GM23338 (cell line): ENCODE data around the gene ANKK1. TPM values are rescaled to one million over a fixed set of nuclear protein-coding genes. Genes with fewer than 3 reads are reported as not detected.

Source experiments
- ATAC-seq: fragments of 200-7000 bp; cut with Tn5 transposase; 3 replicates; pipeline ENCODE4 v1.9.1; 2020
- DNase-seq: peaks from one replicate; pipeline ENCODE4 v3.0.0-alpha.2; 2015; ENCODE audit warnings: low spot score
- H2AFZ ChIP-seq: fragments of 200-600 bp; sonication (generic); 2 replicates; pipeline ENCODE4 v1.8.0; 2016; ENCODE audit warnings: antibody characterized with exemption, mild to moderate bottlenecking, moderate library complexity
- H3F3A ChIP-seq: fragments of 200-600 bp; sonication (generic); replicated peaks from 2 replicates; pipeline ENCODE4 v1.8.0; 2017; ENCODE audit warnings: antibody characterized with exemption, mixed run types, low read depth
- H3K27ac ChIP-seq: fragments of 200-600 bp; sonication (generic); 2 replicates; pipeline ENCODE4 v1.6.1; 2016; ENCODE audit warnings: low read depth
- H3K27me3 ChIP-seq: fragments of 200-600 bp; sonication (generic); 2 replicates; pipeline ENCODE4 v1.8.0; 2016; ENCODE audit warnings: mild to moderate bottlenecking, mixed run types, moderate library complexity; ENCODE audit not compliant: insufficient read depth
- H3K36me3 ChIP-seq: fragments of 200-600 bp; sonication (generic); 2 replicates; pipeline ENCODE4 v1.8.0; 2016; ENCODE audit warnings: mild to moderate bottlenecking; ENCODE audit not compliant: insufficient read depth
- H3K4me1 ChIP-seq: fragments of 200-600 bp; sonication (generic); 2 replicates; pipeline ENCODE4 v1.8.0; 2016; ENCODE audit warnings: mild to moderate bottlenecking, moderate library complexity; ENCODE audit not compliant: insufficient read depth
- H3K4me2 ChIP-seq: fragments of 200-600 bp; sonication (generic); 2 replicates; pipeline ENCODE4 v1.7.1; 2017; ENCODE audit warnings: mixed run types
- H3K4me3 ChIP-seq: fragments of 200-600 bp; sonication (generic); 2 replicates; pipeline ENCODE4 v1.6.1; 2016; ENCODE audit warnings: mixed run types
- H3K79me2 ChIP-seq: fragments of 200-600 bp; sonication (generic); replicated peaks from 2 replicates; pipeline ENCODE4 v1.8.0; 2017; ENCODE audit warnings: mild to moderate bottlenecking; ENCODE audit not compliant: insufficient read depth
- H3K9me2 ChIP-seq: fragments of 200-600 bp; sonication (generic); 2 replicates; pipeline ENCODE4 v1.8.0; 2017; ENCODE audit not compliant: insufficient read depth
- H4K20me1 ChIP-seq: fragments of 200-600 bp; sonication (generic); replicated peaks from 2 replicates; pipeline ENCODE4 v1.8.0; 2017; ENCODE audit warnings: mild to moderate bottlenecking; ENCODE audit not compliant: insufficient read depth
- H3K27ac Mint-ChIP-seq: 2 replicates; pipeline ENCODE4 v1.8.0; 2020; ENCODE audit warnings: inconsistent platforms, mild to moderate bottlenecking, moderate library complexity, mixed read lengths
- H3K27me3 Mint-ChIP-seq: 3 replicates; pipeline ENCODE4 v1.8.0; 2022; ENCODE audit warnings: low read depth, mild to moderate bottlenecking, moderate library complexity, mixed read lengths, inconsistent platforms; ENCODE audit not compliant: insufficient read depth, poor library complexity
- H3K36me3 Mint-ChIP-seq: 3 replicates; pipeline ENCODE4 v1.8.0; 2021; ENCODE audit warnings: low read depth, mild to moderate bottlenecking, inconsistent platforms, moderate library complexity, mixed read lengths
- H3K4me1 Mint-ChIP-seq: 3 replicates; pipeline ENCODE4 v1.8.0; 2020; ENCODE audit warnings: mild to moderate bottlenecking, inconsistent platforms, mixed read lengths
- H3K4me3 Mint-ChIP-seq: 3 replicates; pipeline ENCODE4 v1.8.0; 2021; ENCODE audit warnings: moderate library complexity, mild to moderate bottlenecking, inconsistent platforms, mixed read lengths
- H3K9me3 Mint-ChIP-seq: 3 replicates; pipeline ENCODE4 v1.8.0; 2020; ENCODE audit warnings: moderate library complexity, mild to moderate bottlenecking, inconsistent platforms, mixed read lengths
- CREB1 ChIP-seq: fragments of 250-450 bp; sonication (Bioruptor Pico); IDR thresholded peaks from 2 replicates; pipeline ENCODE4 v1.5.0; 2020; ENCODE audit warnings: low read depth, mild to moderate bottlenecking, moderate library complexity
- CTCF ChIP-seq, 2 experiments: fragments of 200-600 bp in 1 of 2; sonication (generic) in 1 of 2; conservative IDR thresholded peaks; 2 replicates each; pipeline versions ENCODE4 v1.5.1 to v1.6.1; 2016 to 2017; ENCODE audit warnings: antibody characterized with exemption in 2 of 2, low read depth in 2 of 2, mild to moderate bottlenecking in 2 of 2, moderate library complexity in 1 of 2
- ETS1 ChIP-seq: IDR thresholded peaks from 2 replicates; pipeline ENCODE4 v1.6.1; 2016; ENCODE audit warnings: antibody characterized with exemption
- EZH2phosphoT487 ChIP-seq: fragments of 200-600 bp; sonication (generic); IDR thresholded peaks from one replicate; pipeline ENCODE4 v1.8.1; 2018; ENCODE audit warnings: antibody characterized with exemption; ENCODE audit not compliant: unreplicated experiment
- NANOG ChIP-seq: IDR thresholded peaks from 2 replicates; pipeline ENCODE4 v1.6.1; 2016; ENCODE audit warnings: antibody characterized with exemption, borderline replicate concordance
- POLR2AphosphoS5 ChIP-seq: IDR thresholded peaks from 2 replicates; pipeline ENCODE4 v1.6.1; 2016; ENCODE audit warnings: antibody characterized with exemption, low read depth
- STAT1 ChIP-seq: IDR thresholded peaks from one replicate; pipeline ENCODE4 v1.6.1; 2016; ENCODE audit warnings: antibody characterized with exemption; ENCODE audit not compliant: unreplicated experiment
- ZNF114 ChIP-seq: fragments of 250-450 bp; sonication (Bioruptor Pico); IDR thresholded peaks from 2 replicates; pipeline ENCODE4 v1.5.0; 2020; ENCODE audit warnings: mild to moderate bottlenecking, moderate library complexity
- ZNF331 ChIP-seq: fragments of 250-450 bp; sonication (Bioruptor Pico); IDR thresholded peaks from 2 replicates; pipeline ENCODE4 v1.5.0; 2020; ENCODE audit warnings: low read depth, mild to moderate bottlenecking, moderate library complexity
- polyA plus RNA-seq: library from polyadenylated mRNA; unstranded; fragments of >200 nt; fragmentation: Nextera tagmentation; extraction: Ambion mirVana; gene quantifications from 2 replicates; pipeline ENCODE4 v1.2.1, GENCODE V29; 2016
- total RNA-seq: library from RNA; depleted of rRNA; stranded (reverse); fragments of >200 nt; shearing (Covaris generic); gene quantifications from 2 replicates; pipeline ENCODE4 v1.2.3, GENCODE V29; 2014
- TF ChIP-seq, protein P1 (sequence below): fragments of 250-450 bp; sonication (Bioruptor Pico); IDR thresholded peaks from 2 replicates; pipeline ENCODE4 v1.5.0; 2020; ENCODE audit warnings: mild to moderate bottlenecking, moderate library complexity

The ANKK1 gene
- total and polyA plus RNA-seq, 2 experiments from 2014 or later = 0.08 to 0.14 TPM

DNA sequence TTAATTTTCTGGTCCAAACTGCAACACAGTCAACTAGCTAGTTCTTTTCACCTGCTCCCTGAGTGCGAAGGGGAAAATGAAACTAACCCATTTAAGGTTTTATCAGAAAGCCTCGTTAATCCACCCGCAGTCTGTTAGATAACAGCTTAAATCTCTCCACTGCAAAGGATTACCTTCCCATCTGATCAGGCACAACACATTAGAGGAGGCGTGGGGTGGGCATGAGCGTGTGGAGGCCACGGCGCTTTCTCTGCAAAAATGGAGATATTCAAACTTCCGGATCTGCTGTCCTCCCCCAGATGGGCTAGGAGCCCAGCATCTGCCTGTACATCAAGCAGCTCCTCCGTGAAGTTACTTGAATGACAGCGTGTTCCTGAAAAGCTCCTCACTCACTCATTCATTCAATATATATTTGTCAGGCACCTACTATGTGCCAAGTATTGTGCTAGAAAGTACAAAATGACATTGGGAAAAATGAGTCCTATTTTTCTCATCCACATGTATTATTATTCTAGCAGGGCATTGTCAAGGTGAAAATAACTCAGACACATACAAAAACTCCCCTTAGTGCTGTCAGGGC, 13.5 kb upstream of the ANKK1 start (continued):
- TF ChIP-seq CTCF (conservative IDR thresholded peaks at IDR 0.05; ENCODE audit: low read depth in 2 of 2) = no peak
- TF ChIP-seq ETS1 = no peak

DNA sequence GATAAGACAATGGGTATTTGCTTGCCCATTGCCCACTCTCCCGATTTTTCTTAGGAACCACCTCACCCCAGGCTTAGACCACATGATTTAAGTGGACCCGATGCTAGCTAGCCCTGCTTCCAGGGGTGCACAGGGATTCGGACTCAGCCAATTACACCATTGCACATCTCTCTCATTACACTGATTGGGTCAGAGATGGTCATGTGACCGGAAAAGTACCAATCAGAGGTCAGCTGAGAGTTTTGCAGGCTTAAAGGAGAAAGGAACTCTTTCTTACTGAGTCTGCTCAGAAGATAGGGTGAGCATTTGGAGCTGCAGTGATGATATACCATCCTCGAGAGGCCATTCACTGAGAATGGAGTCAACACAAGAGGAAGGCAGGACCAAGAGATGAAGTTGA, 12.2 kb upstream of the ANKK1 start:
- DNase-seq (no peak), ATAC-seq (no peak)
- Histone ChIP-seq H3K79me2 (no peaks in the 10 kb centered on the region), H3K4me2 (no peak overlapping the region), H3K36me3 (no peaks in the 10 kb centered on the region), H3F3A (no peaks in the 10 kb centered on the region), H2AFZ (no peak overlapping the region), H3K27me3 (no peaks in the 10 kb centered on the region), H4K20me1 (no peaks in the 10 kb centered on the region), H3K9me2 (0 out of 2 replicates have a peak, but pooled peaks cover 4% of the 10 kb centered on the region), H3K27ac (no peak overlapping the region), H3K4me3 (no peak overlapping the region), H3K4me1 (no peaks in the 10 kb centered on the region)
- H3K4me1 Mint-ChIP-seq = peaks cover 9% of the 10 kb centered on the region; the same call in 2 of the 3 replicates
- H3K4me3 Mint-ChIP-seq = no peak overlapping the region
- no peaks in the 10 kb centered on the region for H3K36me3 Mint-ChIP-seq
- 0 out of 3 replicates have a peak, but pooled peaks cover 3% of the 10 kb centered on the region for H3K9me3 Mint-ChIP-seq
- peaks cover 9% of the 10 kb centered on the region for H3K27me3 Mint-ChIP-seq
- TF ChIP-seq ETS1 = no peak
- TF ChIP-seq ZNF114 (CRISPR knock-in tag) = no peak
- no peak for TF ChIP-seq CREB1 (CRISPR knock-in tag)
- no peak for TF ChIP-seq STAT1
- TF ChIP-seq POLR2AphosphoS5 = no peak
- no peak for TF ChIP-seq NANOG
- no peak for TF ChIP-seq CTCF (conservative IDR thresholded peaks at IDR 0.05; ENCODE audit: low read depth in 2 of 2)
- TF ChIP-seq EZH2phosphoT487 = no peak
- no peak for TF ChIP-seq ZNF331 (CRISPR knock-in tag)
- TF ChIP-seq, protein P1, sequence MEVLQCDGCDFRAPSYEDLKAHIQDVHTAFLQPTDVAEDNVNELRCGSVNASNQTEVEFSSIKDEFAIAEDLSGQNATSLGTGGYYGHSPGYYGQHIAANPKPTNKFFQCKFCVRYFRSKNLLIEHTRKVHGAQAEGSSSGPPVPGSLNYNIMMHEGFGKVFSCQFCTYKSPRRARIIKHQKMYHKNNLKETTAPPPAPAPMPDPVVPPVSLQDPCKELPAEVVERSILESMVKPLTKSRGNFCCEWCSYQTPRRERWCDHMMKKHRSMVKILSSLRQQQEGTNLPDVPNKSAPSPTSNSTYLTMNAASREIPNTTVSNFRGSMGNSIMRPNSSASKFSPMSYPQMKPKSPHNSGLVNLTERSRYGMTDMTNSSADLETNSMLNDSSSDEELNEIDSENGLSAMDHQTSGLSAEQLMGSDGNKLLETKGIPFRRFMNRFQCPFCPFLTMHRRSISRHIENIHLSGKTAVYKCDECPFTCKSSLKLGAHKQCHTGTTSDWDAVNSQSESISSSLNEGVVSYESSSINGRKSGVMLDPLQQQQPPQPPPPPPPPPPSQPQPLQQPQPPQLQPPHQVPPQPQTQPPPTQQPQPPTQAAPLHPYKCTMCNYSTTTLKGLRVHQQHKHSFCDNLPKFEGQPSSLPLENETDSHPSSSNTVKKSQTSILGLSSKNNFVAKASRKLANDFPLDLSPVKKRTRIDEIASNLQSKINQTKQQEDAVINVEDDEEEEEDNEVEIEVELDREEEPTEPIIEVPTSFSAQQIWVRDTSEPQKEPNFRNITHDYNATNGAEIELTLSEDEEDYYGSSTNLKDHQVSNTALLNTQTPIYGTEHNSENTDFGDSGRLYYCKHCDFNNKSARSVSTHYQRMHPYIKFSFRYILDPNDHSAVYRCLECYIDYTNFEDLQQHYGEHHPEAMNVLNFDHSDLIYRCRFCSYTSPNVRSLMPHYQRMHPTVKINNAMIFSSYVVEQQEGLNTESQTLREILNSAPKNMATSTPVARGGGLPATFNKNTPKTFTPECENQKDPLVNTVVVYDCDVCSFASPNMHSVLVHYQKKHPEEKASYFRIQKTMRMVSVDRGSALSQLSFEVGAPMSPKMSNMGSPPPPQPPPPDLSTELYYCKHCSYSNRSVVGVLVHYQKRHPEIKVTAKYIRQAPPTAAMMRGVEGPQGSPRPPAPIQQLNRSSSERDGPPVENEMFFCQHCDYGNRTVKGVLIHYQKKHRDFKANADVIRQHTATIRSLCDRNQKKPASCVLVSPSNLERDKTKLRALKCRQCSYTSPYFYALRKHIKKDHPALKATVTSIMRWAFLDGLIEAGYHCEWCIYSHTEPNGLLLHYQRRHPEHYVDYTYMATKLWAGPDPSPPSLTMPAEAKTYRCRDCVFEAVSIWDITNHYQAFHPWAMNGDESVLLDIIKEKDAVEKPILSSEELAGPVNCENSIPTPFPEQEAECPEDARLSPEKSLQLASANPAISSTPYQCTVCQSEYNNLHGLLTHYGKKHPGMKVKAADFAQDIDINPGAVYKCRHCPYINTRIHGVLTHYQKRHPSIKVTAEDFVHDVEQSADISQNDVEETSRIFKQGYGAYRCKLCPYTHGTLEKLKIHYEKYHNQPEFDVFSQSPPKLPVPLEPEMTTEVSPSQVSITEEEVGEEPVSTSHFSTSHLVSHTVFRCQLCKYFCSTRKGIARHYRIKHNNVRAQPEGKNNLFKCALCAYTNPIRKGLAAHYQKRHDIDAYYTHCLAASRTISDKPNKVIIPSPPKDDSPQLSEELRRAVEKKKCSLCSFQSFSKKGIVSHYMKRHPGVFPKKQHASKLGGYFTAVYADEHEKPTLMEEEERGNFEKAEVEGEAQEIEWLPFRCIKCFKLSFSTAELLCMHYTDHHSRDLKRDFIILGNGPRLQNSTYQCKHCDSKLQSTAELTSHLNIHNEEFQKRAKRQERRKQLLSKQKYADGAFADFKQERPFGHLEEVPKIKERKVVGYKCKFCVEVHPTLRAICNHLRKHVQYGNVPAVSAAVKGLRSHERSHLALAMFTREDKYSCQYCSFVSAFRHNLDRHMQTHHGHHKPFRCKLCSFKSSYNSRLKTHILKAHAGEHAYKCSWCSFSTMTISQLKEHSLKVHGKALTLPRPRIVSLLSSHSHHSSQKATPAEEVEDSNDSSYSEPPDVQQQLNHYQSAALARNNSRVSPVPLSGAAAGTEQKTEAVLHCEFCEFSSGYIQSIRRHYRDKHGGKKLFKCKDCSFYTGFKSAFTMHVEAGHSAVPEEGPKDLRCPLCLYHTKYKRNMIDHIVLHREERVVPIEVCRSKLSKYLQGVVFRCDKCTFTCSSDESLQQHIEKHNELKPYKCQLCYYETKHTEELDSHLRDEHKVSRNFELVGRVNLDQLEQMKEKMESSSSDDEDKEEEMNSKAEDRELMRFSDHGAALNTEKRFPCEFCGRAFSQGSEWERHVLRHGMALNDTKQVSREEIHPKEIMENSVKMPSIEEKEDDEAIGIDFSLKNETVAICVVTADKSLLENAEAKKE = no peak
- no peak overlapping the region for H3K27ac Mint-ChIP-seq
